Urothelium cell line (cell line): ENCODE data around the gene FNBP1L.
"Not testable (repeated sequence)": the region's sequence is repeated elsewhere in the genome, so short reads cannot be mapped to it uniquely, and the experiment has no call there.

Experiments used
- DNase-seq: peaks from one replicate; pipeline ENCODE4 v3.0.0; 2011; ENCODE audit warnings: low spot score, mixed read lengths
- FAIRE-seq: peaks from 2 replicates; lab custom pipeline; 2011; peaks lifted over from hg19 to GRCh38; lab: Jason Lieb, UNC

Gene FNBP1L

DNA sequence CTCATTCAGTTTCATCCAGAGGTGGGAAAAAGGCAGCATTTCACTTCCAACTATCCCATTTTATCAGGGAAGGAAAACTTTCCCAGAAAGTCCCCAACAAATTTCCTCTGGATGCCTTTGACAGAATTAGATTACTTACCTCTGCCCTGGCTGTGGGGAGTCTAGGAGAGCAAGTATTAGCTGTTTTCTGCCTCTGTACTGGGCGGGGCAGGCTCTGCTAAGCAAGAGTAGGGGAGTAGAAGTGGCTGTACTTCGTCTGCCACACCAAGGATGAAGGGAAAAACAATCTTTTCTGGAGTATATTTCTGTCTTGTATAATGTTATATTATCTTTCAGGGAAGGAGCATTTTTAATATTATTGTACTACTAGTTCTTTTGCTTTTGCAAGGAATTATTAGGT lies 78.5 kb downstream of the FNBP1L start:
- FAIRE-seq: no peak
- DNase-seq: no peak

DNA sequence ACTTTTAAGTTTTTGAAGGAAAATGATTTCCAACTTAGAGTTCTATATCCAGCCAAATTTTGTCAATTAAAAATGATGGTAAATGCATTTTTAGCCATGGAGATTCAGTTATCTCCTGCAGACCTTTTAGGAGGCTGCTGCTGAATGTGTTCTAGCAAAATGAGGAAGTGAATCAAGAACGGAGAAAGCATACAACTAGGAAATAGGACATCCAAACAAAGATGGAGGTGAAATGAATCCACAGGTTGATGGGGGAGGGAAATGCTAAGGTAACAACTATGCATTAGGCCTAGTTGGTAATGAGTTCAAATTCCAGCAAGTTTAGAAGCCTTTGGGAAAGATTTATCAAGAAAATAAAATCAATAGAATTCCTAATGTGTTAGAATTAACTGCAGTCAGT lies 80.5 kb downstream of the FNBP1L start:
- no peak for DNase-seq
- no peak for FAIRE-seq

DNA sequence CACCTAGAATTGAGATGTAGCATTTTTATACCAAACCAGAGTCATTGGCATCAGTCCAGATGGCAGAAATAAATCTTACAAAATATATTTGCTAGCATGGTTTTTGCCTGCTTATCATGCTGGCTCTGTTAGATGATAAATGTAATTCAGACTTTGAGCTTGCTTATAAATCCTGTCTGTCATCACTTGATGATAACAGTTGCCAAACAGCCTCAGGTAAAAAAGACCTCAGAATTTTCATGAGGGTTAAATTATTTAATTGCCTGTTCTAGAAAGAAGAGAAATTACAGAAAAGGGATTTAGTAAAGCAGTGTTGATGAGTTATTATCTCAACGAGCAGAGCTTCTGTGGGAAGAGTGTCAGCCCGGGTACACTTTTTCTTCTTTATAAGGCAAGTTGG lies 83.3 kb downstream of the FNBP1L start:
- DNase-seq (no peak), FAIRE-seq (no peak)

DNA sequence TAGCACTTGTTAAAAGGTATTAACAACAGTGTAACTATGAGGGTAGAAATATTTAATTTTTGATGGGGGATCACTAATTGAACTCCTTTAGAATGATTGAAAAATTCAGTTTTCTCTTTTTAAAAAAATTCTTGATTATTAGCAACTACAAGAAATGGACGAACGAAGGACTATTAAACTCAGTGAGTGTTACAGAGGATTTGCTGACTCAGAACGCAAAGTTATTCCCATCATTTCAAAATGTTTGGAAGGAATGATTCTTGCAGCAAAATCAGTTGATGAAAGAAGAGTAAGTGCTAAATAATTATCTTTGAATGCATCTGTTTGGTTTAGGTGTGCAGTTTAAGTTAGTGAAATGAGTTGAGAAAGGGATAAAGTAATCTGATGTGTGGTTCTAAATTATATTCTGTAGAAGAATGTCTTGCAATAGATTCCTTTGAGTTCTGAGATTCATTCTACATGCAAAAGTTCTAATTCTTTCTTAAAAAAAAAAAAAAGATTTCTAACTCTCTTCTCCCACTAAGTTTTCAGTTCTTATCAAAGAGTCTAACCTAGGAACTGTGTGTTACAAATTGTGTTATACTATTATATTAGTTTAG lies 85.0 kb downstream of the FNBP1L start:
- FAIRE-seq: no peak

DNA sequence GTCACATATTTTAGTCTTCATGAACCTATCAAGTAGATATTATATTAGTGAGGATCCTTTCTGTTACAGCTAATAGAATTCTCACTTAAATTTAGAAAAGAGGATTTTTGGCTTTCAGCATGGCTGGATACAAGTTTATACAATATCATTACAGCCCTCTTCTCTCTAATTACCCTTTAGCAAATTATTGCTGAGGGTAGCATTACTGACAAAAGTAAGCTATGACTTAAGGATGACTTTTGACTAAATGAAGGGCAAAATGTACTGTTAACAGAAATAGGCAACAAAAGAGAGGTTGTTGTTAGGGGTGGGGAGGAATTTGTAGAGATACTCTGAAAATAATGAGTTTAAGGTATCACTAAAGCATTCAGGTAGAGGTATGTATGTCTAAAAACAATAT lies 85.8 kb downstream of the FNBP1L start:
- FAIRE-seq (no peak), DNase-seq (no peak)

More for the DNA sequence above, 85.0 kb downstream of the FNBP1L start:
- DNase-seq: no peak

DNA sequence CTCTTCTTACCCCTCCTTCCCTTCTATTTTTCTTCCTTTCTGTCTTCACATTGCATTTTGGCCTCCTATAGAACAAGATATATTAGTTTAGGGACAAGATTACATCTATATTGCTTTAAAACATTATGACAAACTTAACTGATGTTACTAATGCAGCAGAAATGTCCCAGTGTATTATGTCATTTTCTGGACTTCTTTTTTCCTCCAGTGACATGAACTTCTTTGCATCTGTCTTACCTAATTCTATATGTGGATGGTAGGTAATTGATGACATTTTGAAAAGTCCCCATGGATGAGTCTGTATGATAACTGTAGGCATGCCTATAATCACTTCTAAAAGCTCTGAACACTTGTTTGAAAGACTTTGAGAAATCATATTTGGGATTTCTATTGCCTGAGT lies 89.5 kb downstream of the FNBP1L start:
- no peak for FAIRE-seq

DNA sequence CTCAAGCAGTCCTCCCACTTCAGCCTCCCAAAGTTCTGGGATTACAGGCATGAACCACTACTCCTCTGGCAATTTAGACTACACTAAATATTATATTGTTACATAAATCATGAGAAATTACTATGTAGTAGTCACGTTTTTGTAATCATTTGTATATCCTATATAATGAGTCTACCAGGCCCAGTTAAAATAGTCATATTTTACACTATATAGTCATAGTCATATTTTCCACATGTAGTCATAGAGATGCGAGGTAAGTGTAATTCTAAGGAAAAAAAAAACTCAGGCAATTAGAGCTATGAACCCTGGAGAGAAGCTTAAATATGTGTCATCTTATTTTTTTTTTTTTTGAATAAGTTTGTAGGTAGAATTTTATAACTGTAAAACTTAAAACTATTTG lies 90.0 kb downstream of the FNBP1L start:
- FAIRE-seq: no peak
- no peak for DNase-seq

More for the DNA sequence above, 89.5 kb downstream of the FNBP1L start:
- DNase-seq: no peak

DNA sequence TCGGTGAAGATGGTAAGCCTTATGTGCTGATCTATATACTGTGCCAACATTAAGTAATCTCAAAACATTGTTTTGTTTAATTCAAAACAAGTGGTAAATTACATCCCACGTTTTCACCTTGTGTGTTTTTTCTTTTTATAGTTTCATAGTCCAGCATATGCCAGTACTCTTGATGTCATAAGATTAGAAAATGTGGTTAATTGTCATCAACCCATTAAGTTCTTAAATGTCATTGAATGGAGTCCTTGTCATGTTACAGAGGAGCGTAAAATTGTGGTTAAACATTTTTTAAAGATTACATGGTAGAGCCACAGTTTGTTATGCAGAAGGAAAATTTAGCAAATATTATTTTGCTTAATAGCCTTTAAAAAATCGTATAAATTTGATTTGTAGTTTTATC lies 93.1 kb downstream of the FNBP1L start:
- DNase-seq (no peak), FAIRE-seq (no peak)

DNA sequence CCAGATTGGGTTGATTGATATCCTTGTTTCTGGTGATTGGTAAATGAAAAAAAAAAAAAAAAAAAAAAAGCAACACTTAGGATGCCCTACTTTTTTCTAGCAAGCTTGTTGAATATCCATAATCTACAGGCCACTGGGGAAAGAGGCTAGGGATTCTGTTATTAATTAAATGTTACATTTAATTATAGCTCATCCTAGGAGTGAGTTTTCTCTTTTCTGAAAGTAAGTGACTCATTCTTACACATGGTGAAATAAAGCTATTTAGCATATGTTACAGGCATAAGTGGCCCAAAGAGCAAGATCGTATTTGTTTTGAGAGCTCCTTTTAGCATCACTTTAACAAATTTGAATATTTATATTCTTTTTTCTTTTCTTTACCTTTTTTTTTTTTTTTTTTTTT lies 94.5 kb downstream of the FNBP1L start:
- DNase-seq: no peak
- no peak for FAIRE-seq

DNA sequence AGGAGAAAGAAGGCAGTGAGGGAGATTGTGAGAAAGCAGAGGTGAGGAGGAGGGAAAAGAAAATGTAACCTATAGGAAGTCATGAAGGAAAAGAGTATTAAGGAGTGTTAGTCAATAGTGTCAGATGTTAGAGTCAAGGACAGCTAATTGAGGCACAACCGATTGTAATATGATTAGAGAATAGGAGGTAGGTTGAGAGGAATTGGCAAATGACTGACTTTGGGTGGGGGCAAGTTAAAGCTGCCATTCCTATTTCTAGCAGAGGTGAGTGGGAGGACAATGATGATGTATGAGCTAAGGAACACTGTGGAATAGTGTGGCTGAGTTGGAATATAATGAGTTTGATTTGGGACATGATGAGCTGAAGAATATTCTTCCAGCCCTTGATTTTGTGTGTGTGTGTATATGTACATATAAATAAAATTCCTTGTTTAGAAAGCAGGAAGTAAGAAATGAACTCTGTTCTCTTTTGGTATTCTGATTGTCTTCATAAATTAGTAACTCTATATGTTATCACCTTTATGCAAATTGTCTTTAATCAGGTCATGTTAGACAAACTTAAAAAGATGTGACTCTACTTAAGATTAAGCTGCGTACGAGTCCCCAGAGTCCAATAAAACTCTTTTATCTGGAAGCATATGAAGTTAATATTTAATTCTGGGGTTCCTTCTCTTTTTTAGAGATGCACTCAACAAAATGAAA lies 98.4 kb downstream of the FNBP1L start:
- FAIRE-seq (no peak), DNase-seq (no peak)

DNA sequence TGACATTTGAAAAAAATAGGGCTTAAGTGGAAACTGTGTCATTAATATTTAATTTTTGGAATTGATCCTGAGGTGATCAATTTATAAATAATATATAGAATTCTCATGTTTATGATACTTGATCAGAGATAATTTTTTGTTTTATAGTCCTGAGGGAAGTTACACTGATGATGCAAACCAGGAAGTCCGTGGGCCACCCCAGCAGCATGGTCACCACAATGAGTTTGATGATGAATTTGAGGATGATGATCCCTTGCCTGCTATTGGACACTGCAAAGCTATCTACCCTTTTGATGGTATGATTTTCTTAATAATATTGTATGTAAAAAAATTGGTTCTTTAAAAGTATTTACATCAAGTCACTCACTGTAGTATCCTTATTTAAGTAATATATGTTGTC lies 101.2 kb downstream of the FNBP1L start:
- DNase-seq (no peak), FAIRE-seq (no peak)

DNA sequence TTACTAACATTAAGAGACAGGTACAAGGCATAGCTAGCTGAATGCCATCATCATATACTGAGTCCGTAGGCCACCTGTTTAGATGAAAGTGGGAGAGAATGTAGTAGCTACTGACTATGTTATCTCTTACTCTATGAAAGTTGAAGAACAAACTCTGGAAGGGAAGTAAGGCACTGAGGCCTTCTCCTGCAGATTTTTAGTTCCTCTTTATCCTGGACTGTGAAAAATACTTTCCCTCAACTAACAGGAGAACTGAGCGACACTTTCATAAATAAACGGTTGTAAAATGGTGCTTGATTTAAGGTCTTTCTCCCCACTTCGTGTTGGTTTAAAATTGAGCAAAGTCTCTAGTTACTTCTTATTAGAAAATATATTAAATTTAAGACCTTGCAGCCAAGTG lies 101.9 kb downstream of the FNBP1L start:
- DNase-seq (no peak), FAIRE-seq (no peak)

DNA sequence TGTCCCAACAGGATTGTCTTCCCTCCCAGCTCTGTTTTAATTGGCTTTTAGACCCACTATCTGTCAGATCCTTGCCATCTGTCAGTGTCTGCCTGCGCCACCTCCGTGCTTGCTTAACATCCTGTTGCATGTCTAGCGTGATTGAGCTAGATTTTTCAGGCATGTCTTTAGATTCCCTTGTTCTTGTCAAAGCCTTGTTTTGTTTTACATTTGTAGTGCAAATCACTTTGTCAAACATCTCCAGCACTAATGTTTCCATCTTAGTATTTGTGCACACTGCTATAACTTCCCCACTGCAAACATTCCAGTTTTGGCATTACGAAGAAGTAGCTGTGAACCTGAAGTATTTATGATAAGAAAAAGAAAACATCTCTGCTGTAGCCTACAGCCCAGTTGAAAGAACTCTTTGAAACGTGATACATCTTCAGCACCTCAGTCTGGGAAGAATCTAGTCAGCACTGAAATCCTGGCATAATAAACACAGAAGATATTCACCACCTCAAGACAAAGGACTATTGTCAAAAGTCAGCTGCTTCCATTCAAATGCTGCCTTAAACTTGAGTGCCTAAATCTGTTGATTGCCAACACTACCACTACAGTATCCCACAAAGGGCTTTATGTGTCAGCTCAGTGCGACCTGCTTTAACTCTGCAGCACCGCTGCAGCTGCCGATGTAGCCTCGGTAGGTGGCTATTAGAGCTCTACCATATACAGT lies 105.0 kb downstream of the FNBP1L start:
- FAIRE-seq (no peak), DNase-seq (peak; percentile 38)

DNA sequence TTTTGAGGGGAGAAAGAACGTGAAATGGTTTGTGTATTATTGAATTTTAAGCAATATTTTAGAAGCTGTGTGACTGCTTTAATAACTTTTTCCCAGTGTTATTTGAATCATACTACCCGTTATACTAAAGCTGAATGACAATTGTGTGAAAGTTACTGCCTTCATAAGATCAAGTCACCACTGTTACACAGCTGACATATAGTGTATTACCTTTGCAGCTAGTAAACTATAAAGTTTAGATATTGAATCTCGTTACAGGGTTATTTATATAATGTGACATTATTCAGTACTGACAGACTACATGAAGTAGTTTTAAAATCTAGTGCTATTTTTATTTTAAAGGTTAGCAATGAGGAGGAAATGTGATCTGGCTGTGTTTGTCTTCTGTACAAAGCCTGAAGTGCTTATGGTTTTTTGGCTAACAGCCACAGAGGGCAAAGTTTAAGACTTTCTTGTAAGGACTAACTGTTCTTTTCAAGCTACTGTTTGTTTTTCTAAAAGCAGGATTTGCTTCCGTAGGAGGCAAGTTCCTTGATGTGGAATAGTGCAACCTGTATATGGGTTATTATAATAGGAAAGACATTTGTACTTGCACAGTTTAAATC lies 106.1 kb downstream of the FNBP1L start:
- not testable (repeated sequence) for FAIRE-seq, DNase-seq

DNA sequence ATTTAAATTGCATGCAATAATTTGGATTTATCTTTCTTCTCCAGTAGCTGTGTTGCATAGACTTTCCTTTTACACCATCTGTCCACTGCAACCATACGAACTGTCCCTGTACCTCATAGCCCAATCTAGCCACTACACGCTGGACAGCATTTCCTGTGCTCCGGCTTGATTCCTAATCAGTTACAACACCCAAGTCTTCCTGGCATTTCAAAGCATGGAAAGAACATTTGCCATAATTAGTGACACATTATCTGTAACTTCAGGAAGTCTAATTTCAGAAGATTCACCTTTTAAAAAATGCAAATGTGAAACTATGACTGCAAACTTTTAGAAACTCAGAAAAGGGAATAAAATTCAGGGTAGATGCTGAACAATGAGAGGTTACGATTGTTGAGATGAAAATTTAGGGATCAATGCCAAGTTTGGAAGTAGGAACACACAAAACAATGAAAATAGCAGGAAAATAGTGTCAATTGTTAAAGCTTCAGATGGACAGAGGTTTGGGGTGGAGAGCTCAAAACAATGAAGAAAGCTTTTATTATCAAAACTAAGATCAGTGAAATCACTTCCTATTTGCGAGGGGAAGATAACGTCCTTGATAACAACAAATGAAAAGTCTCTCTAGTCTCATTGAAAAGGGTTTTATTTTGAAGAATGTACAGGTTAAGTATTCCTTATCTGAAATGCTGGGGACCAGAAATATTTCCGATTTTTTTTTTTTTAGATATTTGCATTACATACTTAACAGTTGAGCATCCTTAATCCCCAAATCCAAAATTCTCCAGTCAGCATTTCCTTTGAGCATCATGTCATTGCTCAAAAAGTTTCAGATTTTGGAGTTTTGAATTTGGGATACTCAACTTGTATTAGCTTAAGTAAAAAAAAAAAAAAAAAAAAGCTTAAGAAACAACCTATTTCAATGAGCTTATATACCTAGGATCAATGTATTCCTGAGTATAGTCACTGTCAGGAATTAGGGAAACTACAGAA lies 107.3 kb downstream of the FNBP1L start:
- FAIRE-seq: no peak
- no peak for DNase-seq

DNA sequence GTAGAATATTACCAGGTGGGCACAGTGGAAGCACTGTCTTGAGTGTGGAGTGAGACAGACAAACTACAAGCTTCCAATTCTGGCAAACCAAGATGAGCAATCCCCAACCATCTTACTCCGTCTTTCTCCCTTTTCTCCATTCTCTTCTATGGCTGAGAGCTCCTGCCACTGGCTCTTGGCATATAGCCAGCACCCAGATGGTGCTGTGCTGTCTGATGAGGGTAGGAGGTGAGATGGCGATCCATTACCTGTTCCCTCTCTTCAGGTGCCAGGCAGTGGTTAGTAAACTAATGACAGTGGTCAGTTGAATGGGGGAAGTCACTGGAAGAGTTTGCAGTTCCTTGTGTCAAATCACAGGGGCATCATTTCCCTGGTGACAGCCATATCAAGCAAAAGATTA lies 108.4 kb downstream of the FNBP1L start:
- peak; percentile 17 for DNase-seq
- no peak for FAIRE-seq

DNA sequence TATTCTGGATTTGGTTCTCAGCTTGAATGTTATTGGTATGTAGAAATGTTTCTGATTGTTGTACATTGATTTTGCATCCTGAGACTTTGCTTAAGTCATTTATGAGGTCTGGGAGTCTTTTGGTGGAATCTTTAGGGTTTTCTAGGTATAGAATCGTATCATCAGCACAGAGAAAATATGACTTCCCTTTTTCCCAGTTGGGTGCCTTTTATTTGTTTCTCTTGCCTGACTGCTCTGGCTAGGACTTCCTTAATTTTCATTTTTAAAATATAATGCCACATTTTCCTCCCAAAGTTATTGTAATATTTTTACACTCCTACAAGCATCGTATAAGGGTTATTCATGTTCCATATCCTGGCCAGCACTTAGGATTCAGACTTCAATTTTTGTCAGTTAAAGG lies 111.1 kb downstream of the FNBP1L start:
- DNase-seq (no peak), FAIRE-seq (no peak)

DNA sequence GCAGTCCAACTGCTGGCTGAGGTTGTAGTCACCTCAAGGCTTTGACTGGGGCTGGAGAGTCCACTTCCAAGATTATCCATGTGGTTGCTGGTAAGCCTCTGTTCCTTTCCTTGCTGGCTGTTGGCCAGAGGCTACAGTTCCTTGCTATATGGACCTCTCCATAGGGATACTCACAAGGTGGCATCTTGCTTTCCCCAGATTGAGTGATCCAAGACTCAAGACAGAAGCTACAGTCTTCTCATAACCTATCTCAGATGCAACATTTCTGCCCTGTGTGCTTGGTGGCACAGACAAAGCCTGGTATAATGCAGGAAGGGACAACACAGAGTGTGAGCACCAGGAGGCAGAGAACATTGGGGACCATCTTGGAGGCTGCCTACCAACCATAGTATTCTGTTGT lies 111.8 kb downstream of the FNBP1L start:
- FAIRE-seq (no peak), DNase-seq (no peak)

DNA sequence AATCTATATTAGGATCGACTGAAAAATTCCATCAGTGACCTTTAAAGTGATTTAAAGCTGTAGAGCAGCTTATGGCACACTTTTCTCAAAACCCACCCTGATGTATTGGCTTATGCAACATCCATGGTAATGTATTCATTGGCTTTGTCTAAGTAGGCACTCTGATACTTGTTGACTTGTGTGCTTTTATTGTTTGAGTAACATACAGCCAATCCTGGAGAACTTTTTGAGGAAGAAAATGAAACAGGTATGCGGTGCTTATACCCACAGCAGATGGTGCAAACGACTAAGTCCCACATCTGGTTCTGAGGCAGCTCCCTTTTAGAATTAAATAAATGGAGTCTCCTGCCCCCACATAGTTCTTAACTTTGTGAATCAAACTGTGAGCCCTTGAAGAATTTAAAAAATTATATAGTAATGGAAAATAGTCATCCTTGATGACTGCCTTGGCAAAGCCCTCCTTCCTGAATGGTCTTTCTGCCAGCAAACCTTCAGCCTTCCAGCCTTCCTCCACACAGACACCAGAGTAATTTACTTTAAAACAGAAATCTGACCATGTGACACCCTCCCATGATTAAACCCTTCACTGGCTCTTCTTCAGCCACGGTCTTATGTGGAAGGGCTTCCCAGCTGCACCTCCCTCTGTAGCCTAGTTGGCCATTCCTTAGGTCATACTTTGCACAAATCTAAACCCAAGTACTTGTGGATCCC lies 117.7 kb downstream of the FNBP1L start:
- DNase-seq: no peak

DNA sequence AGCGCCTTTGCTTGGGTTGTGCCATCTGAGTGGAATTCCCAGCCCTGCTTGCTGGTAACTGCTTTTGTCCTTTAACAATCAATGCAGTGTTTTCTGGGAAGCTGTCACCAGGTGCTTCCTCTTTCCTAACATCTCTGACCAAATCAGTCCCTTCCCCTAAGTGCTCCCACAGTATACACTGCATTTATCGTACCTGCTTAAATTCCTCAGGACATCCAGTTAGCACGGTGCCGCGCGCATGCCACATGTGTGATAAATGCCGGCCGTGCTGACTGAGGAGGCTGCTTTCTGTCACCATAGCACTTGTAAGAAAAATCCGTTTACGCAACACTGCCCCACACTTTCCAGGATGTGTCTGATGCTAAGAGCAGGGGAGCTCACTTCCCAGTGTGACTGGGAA lies 118.3 kb downstream of the FNBP1L start:
- DNase-seq: no peak
- FAIRE-seq: no peak

More for the DNA sequence above, 117.7 kb downstream of the FNBP1L start:
- no peak for FAIRE-seq
